Neuronal stem cell (in vitro differentiated cells): Measurements from ENCODE around the gene ALDH3B2.
A peak's percentile ranks its signal among the peaks of the same experiment; 100 is the strongest.

Experiments used
- DNase-seq: peaks from one replicate; pipeline ENCODE4 v3.0.0-alpha.2; 2013; ENCODE audit warnings: low spot score
- H2AFZ ChIP-seq: one replicate; pipeline ENCODE4 v1.6.1; 2013; ENCODE audit warnings: mild to moderate bottlenecking, low read length, inconsistent platforms
- H2AK5ac ChIP-seq: 2 replicates; pipeline ENCODE4 v1.6.1; 2013; ENCODE audit warnings: low read depth, mild to moderate bottlenecking, inconsistent platforms, low read length, moderate library complexity, mixed read lengths
- H2BK120ac ChIP-seq: 2 replicates; pipeline ENCODE4 v1.6.1; 2013; ENCODE audit warnings: low read depth, mild to moderate bottlenecking, inconsistent platforms, low read length, moderate library complexity, mixed read lengths
- H2BK12ac ChIP-seq: one replicate; pipeline ENCODE4 v1.6.1; 2013; ENCODE audit warnings: low read length, inconsistent platforms
- H2BK15ac ChIP-seq: 2 replicates; pipeline ENCODE4 v1.6.1; 2013; ENCODE audit warnings: mild to moderate bottlenecking, low read length, inconsistent platforms, mixed read lengths
- H2BK5ac ChIP-seq: one replicate; pipeline ENCODE4 v1.6.1; 2013; ENCODE audit warnings: inconsistent platforms, mild to moderate bottlenecking, low read length, moderate library complexity
- H3K14ac ChIP-seq: one replicate; pipeline ENCODE4 v1.6.1; 2013; ENCODE audit warnings: low read length, inconsistent platforms
- H3K18ac ChIP-seq: 2 replicates; pipeline ENCODE4 v1.6.1; 2013; ENCODE audit warnings: low read length, inconsistent platforms
- H3K23ac ChIP-seq: 2 replicates; pipeline ENCODE4 v1.6.1; 2013; ENCODE audit warnings: low read depth, mild to moderate bottlenecking, mixed read lengths, low read length, inconsistent platforms; ENCODE audit not compliant: poor library complexity
- H3K27ac ChIP-seq: replicated peaks from 3 replicates; pipeline ENCODE4 v1.5.1; 2013; ENCODE audit warnings: low read length, inconsistent platforms
- H3K27me3 ChIP-seq, 3 experiments: 2 replicates each; pipeline ENCODE4 v1.6.1; 2013; ENCODE audit warnings: low read length in 3 of 3, mild to moderate bottlenecking in 2 of 3, inconsistent platforms in 1 of 3, low read depth in 1 of 3, mixed read lengths in 1 of 3, moderate library complexity in 1 of 3; ENCODE audit not compliant: control insufficient read depth in 3 of 3, insufficient read depth in 3 of 3
- H3K36me3 ChIP-seq, 2 donors: replicated peaks in 1 of 2; 2 replicates each; pipeline ENCODE4 v1.6.1; 2013; ENCODE audit warnings: low read length in 2 of 2; ENCODE audit not compliant: control insufficient read depth in 2 of 2, insufficient read depth in 2 of 2
- H3K4ac ChIP-seq: 2 replicates; pipeline ENCODE4 v1.6.1; 2013; ENCODE audit warnings: inconsistent platforms, mild to moderate bottlenecking, low read length, moderate library complexity
- H3K4me1 ChIP-seq, 2 donors: 1 replicate in 1 of 2; 2 replicates in 1 of 2; pipeline ENCODE4 v1.6.1; 2013; ENCODE audit warnings: low read length in 2 of 2, low read depth in 1 of 2; ENCODE audit not compliant: control insufficient read depth in 2 of 2, insufficient read depth in 1 of 2
- H3K4me2 ChIP-seq: one replicate; pipeline ENCODE4 v1.6.1; 2013; ENCODE audit warnings: mild to moderate bottlenecking, low read length, inconsistent platforms; ENCODE audit not compliant: insufficient read depth, poor library complexity, severe bottlenecking
- H3K4me3 ChIP-seq, 2 donors: 2 replicates each; pipeline ENCODE4 v1.5.1; 2013; ENCODE audit warnings: low read length in 2 of 2, mild to moderate bottlenecking in 2 of 2, inconsistent platforms in 1 of 2, moderate library complexity in 1 of 2
- H3K79me1 ChIP-seq: one replicate; pipeline ENCODE4 v1.6.1; 2013; ENCODE audit warnings: low read depth, mild to moderate bottlenecking, inconsistent platforms, low read length, moderate library complexity
- H3K9ac ChIP-seq: one replicate; pipeline ENCODE4 v1.6.1; 2013; ENCODE audit warnings: mild to moderate bottlenecking, low read depth, low read length, inconsistent platforms; ENCODE audit not compliant: poor library complexity
- H3K9me3 ChIP-seq, 2 donors: replicated peaks in 1 of 2; 2 replicates each; pipeline versions ENCODE3 to v1.6.1; 2013; ENCODE audit warnings: low read length in 2 of 2, mild to moderate bottlenecking in 2 of 2, inconsistent platforms in 1 of 2, low read depth in 1 of 2, mixed read lengths in 1 of 2, moderate library complexity in 1 of 2; ENCODE audit not compliant: control insufficient read depth in 2 of 2, insufficient read depth in 1 of 2
- H4K8ac ChIP-seq: one replicate; pipeline ENCODE4 v1.6.1; 2013; ENCODE audit warnings: low read depth, mild to moderate bottlenecking, inconsistent platforms, low read length, moderate library complexity
- H4K91ac ChIP-seq: one replicate; pipeline ENCODE4 v1.6.1; 2013; ENCODE audit warnings: low read length, low read depth, mild to moderate bottlenecking, inconsistent platforms; ENCODE audit not compliant: poor library complexity
- WGBS, 2 donors: extraction: QIAGEN DNeasy Blood & Tissue Kit; methylation state at CpG; one replicate each; pipeline ENCODE4 v1.1.7; 2013; ENCODE audit warnings: missing lambda C conversion rate in 2 of 2, mixed read lengths in 1 of 2; ENCODE audit not compliant: insufficient read length in 2 of 2, insufficient replicate concordance in 1 of 2; ENCODE audit errors: extremely low coverage in 2 of 2; 5-methylcytosine and 5-hydroxymethylcytosine counted together

The ALDH3B2 gene

GRCh38 chr11:67617243-67617953 lies 57.0 kb downstream of the ALDH3B2 start:
- Histone ChIP-seq H3K36me3 (peaks cover 0 to 6% of the 10 kb centered on the region in 2 donors), H3K9me3 (peaks cover 0 to 4% of the 10 kb centered on the region in 2 donors), H2BK15ac (no peak overlapping the region), H2BK5ac (no peak overlapping the region), H3K79me1 (peaks cover 2% of the 10 kb centered on the region), H3K4me3 (no peak overlapping the region), H3K14ac (no peak overlapping the region), H3K27me3 (peaks cover 0 to 9% (median 0%) of the 10 kb centered on the region in 3 experiments), H3K4ac (no peak overlapping the region), H3K18ac (no peak overlapping the region), H3K23ac (no peak overlapping the region), H2BK120ac (no peak overlapping the region), H4K8ac (no peak overlapping the region), H2BK12ac (no peak overlapping the region), H3K4me2 (no peak overlapping the region), H3K4me1 (peaks cover 9 to 25% of the 10 kb centered on the region in 2 donors), H3K9ac (no peak overlapping the region), H4K91ac (no peak overlapping the region), H3K27ac (no peak overlapping the region), H2AK5ac (no peak overlapping the region), H2AFZ (no peak overlapping the region)
- WGBS, 2 donors: no CpG with 5 or more reads among the region's 7 CpGs
- no peak for DNase-seq

GRCh38 chr11:67616431-67617242 lies 57.8 kb downstream of the ALDH3B2 start:
- H3K4me1 ChIP-seq: peaks cover 9 to 25% of the 10 kb centered on the region in 2 donors
- peak overlapping the region; percentile 85 for H3K23ac ChIP-seq
- peak overlapping the region; percentile 10 for H2BK5ac ChIP-seq
- no peak overlapping the region for H3K27ac ChIP-seq
- H2AK5ac ChIP-seq: peak overlapping the region; percentile 68
- H3K36me3 ChIP-seq: peaks cover 3 to 13% of the 10 kb centered on the region in 2 donors
- no peak for DNase-seq
- H3K9ac ChIP-seq: peak overlapping the region; percentile 38
- H4K8ac ChIP-seq: peak overlapping the region; percentile 33
- peak overlapping the region; percentile 24 for H2BK120ac ChIP-seq
- H3K27me3 ChIP-seq: peaks cover 0 to 9% (median 0%) of the 10 kb centered on the region in 3 experiments
- peak overlapping the region; percentile 75 for H3K14ac ChIP-seq
- H2BK15ac ChIP-seq: peak overlapping the region; percentile 94
- no CpG with 5 or more reads among the region's 11 CpGs for WGBS, 2 donors
- no peak overlapping the region for H2AFZ ChIP-seq
- peak overlapping the region; percentile 84 for H2BK12ac ChIP-seq
- no peak overlapping the region for H3K4me3 ChIP-seq
- H3K18ac ChIP-seq: peak overlapping the region; percentile 91
- no peak overlapping the region for H3K4ac ChIP-seq
- peaks cover 0 to 4% of the 10 kb centered on the region in 2 donors for H3K9me3 ChIP-seq
- H3K4me2 ChIP-seq: peak overlapping the region; percentile 31
- H4K91ac ChIP-seq: no peak overlapping the region
- peaks cover 2% of the 10 kb centered on the region for H3K79me1 ChIP-seq

- H2AFZ ChIP-seq: no peak overlapping the region
- H3K4me3 ChIP-seq: peak overlapping the region in 1 of 2 donors; percentile 69
- H2BK15ac ChIP-seq: peak overlapping the region; percentile 94
- WGBS, 2 donors: no CpG with 5 or more reads among the region's 34 CpGs
- peak overlapping the region; percentile 64 for H2BK12ac ChIP-seq
- peak overlapping the region; percentile 33 for H4K8ac ChIP-seq
- H3K18ac ChIP-seq: peak overlapping the region; percentile 95
- H3K27me3 ChIP-seq: peaks cover 0 to 9% (median 0%) of the 10 kb centered on the region in 3 experiments
- peaks cover 9 to 25% of the 10 kb centered on the region in 2 donors for H3K4me1 ChIP-seq
- H3K14ac ChIP-seq: peak overlapping the region; percentile 25
- no peak overlapping the region for H3K27ac ChIP-seq
- peaks cover 2% of the 10 kb centered on the region for H3K79me1 ChIP-seq
- DNase-seq: no peak
- no peak overlapping the region for H3K4ac ChIP-seq
- no peak overlapping the region for H4K91ac ChIP-seq
- H3K4me2 ChIP-seq: peak overlapping the region; percentile 31
- H3K9me3 ChIP-seq: peaks cover 0 to 4% of the 10 kb centered on the region in 2 donors
- peak overlapping the region; percentile 10 for H2BK5ac ChIP-seq
- peak overlapping the region; percentile 68 for H2AK5ac ChIP-seq
- H3K9ac ChIP-seq: peak overlapping the region; percentile 38
- H2BK120ac ChIP-seq: peak overlapping the region; percentile 24
- H3K36me3 ChIP-seq: peaks cover 8 to 19% of the 10 kb centered on the region in 2 donors
- peak overlapping the region; percentile 85 for H3K23ac ChIP-seq
These were observed 58.5 kb downstream of the ALDH3B2 start for GRCh38 chr11:67615728-67616430.
